ENCODE data around the gene ALG1. TPM values are rescaled to one million over a fixed set of nuclear protein-coding genes. Genes with fewer than 3 reads are reported as not detected.

The ALG1 gene
- total RNA-seq (10 to 100 TPM in 1 of 2 donors, 1 to 10 TPM in 1; 9.5 to 15.6 TPM), polyA plus RNA-seq (1 to 10 TPM; 1.9 to 9.5 TPM)
- long read RNA-seq, donor 1, transcript ALG1-201 (13 exons, 2,132 nt) = major isoform, 117 of 132 reads
- long read RNA-seq, donor 1, partial matches to known transcripts = 0 of 132 reads
- long read RNA-seq, donor 1, other reads (novel, unspliced or antisense) = 13 of 132 reads
- long read RNA-seq, donor 2, transcript ALG1-201 (13 exons, 2,132 nt) = major isoform, 8 of 13 reads
- long read RNA-seq, donor 2, partial matches to known transcripts = 1 of 13 reads
- long read RNA-seq, donor 2, other reads (novel, unspliced or antisense) = 4 of 13 reads

- 0% methylated on average over 53 of the region's 53 CpGs for WGBS, 2 donors
Measured at GRCh38 chr16:5071681-5072333, at the start of gene ALG1. ALG1 (plus strand) TSS chr16:5071843; CDS start chr16:5071850, 7 bp downstream.

GRCh38 chr16:5022521-5022920 lies 49.1 kb upstream of the ALG1 start:
- intact Hi-C loops (cut with DNase I) = no loop called here
- Histone ChIP-seq H3K27me3 (ENCODE audit: control insufficient read depth in 1 of 2, insufficient read depth in 2 of 2, low read length in 1 of 2) (no peaks in the 10 kb centered on the region), H3K4me1 (ENCODE audit: control insufficient read depth in 1 of 2, insufficient read depth in 2 of 2, low read length in 2 of 2) (no peaks in the 10 kb centered on the region), H3K27ac (ENCODE audit: low read depth in 1 of 2, low read length in 2 of 2) (no peak overlapping the region), H3K9me3 (ENCODE audit: control insufficient read depth, low read length) (no peaks in the 10 kb centered on the region), H3K36me3 (ENCODE audit: control insufficient read depth in 1 of 2, insufficient read depth in 2 of 2, low read length in 1 of 2) (no peaks in the 10 kb centered on the region), H3K4me3 (ENCODE audit: low read length in 2 of 2) (no peak overlapping the region)
- DNase-seq (no peak), ATAC-seq (ENCODE audit: low FRiP score) (no peak)
- WGBS, 2 donors = 82 to 86% methylated on average over 6 of the region's 6 CpGs

More at GRCh38 chr16:5071681-5072333, at the start of gene ALG1:
- Histone ChIP-seq H3K4me1 (ENCODE audit: control insufficient read depth in 1 of 2, insufficient read depth in 2 of 2, low read length in 2 of 2) (no peaks in the 10 kb centered on the region), H3K9me3 (ENCODE audit: control insufficient read depth, low read length) (no peaks in the 10 kb centered on the region), H3K4me3 (ENCODE audit: low read length in 2 of 2) (peak within 1 kb of the TSS; percentile 56 to 64), H3K36me3 (ENCODE audit: control insufficient read depth in 1 of 2, insufficient read depth in 2 of 2, low read length in 1 of 2) (peaks cover 0 to 3% of the 10 kb centered on the region in 2 donors), H3K27ac (ENCODE audit: low read depth in 1 of 2, low read length in 2 of 2) (peak within 1 kb of the TSS in 1 of 2 donors; percentile 52), H3K27me3 (ENCODE audit: control insufficient read depth in 1 of 2, insufficient read depth in 2 of 2, low read length in 1 of 2) (no peaks in the 10 kb centered on the region)
- intact Hi-C loops (cut with DNase I) = no loop called here
- ATAC-seq (ENCODE audit: low FRiP score) (peak; percentile 96), DNase-seq (peak; percentile 93 to 98)

- WGBS, 2 donors = 59 to 68% methylated on average over 4 of the region's 4 CpGs
- Histone ChIP-seq H3K9me3 (ENCODE audit: control insufficient read depth, low read length) (no peaks in the 10 kb centered on the region), H3K27ac (ENCODE audit: low read depth in 1 of 2, low read length in 2 of 2) (no peak overlapping the region), H3K36me3 (ENCODE audit: control insufficient read depth in 1 of 2, insufficient read depth in 2 of 2, low read length in 1 of 2) (no peaks in the 10 kb centered on the region), H3K4me3 (ENCODE audit: low read length in 2 of 2) (no peak overlapping the region), H3K4me1 (ENCODE audit: control insufficient read depth in 1 of 2, insufficient read depth in 2 of 2, low read length in 2 of 2) (no peaks in the 10 kb centered on the region), H3K27me3 (ENCODE audit: control insufficient read depth in 1 of 2, insufficient read depth in 2 of 2, low read length in 1 of 2) (no peaks in the 10 kb centered on the region)
- intact Hi-C loops (cut with DNase I) = no loop called here
- DNase-seq (no peak), ATAC-seq (ENCODE audit: low FRiP score) (no peak)
Measured at GRCh38 chr16:5024632-5025031, 47.0 kb upstream of the ALG1 start.

GRCh38 chr16:5025171-5025632 lies 46.4 kb upstream of the ALG1 start:
- H3K27ac ChIP-seq (ENCODE audit: low read depth in 1 of 2, low read length in 2 of 2) = no peak overlapping the region
- ATAC-seq (ENCODE audit: low FRiP score) (no peak), DNase-seq (no peak)
- H3K36me3 ChIP-seq (ENCODE audit: control insufficient read depth in 1 of 2, insufficient read depth in 2 of 2, low read length in 1 of 2) = no peaks in the 10 kb centered on the region
- intact Hi-C loops (cut with DNase I) = no loop called here
- H3K4me3 ChIP-seq (ENCODE audit: low read length in 2 of 2) = no peak overlapping the region
- 39 to 42% methylated on average over 17 of the region's 17 CpGs for WGBS, 2 donors
- H3K9me3 ChIP-seq (ENCODE audit: control insufficient read depth, low read length) = no peaks in the 10 kb centered on the region
- no peaks in the 10 kb centered on the region for H3K4me1 ChIP-seq (ENCODE audit: control insufficient read depth in 1 of 2, insufficient read depth in 2 of 2, low read length in 2 of 2)
- H3K27me3 ChIP-seq (ENCODE audit: control insufficient read depth in 1 of 2, insufficient read depth in 2 of 2, low read length in 1 of 2) = no peaks in the 10 kb centered on the region

- intact Hi-C loops (cut with DNase I) = no loop called here
- no peaks in the 10 kb centered on the region for H3K36me3 ChIP-seq (ENCODE audit: control insufficient read depth in 1 of 2, insufficient read depth in 2 of 2, low read length in 1 of 2)
- no peak overlapping the region for H3K4me3 ChIP-seq (ENCODE audit: low read length in 2 of 2)
Measured at GRCh38 chr16:5026664-5027063, 45.0 kb upstream of the ALG1 start.

GRCh38 chr16:5027086-5027485 lies 44.6 kb upstream of the ALG1 start:
- DNase-seq = peak in 1 of 2 donors; percentile 54
- H3K36me3 ChIP-seq (ENCODE audit: control insufficient read depth in 1 of 2, insufficient read depth in 2 of 2, low read length in 1 of 2) = no peaks in the 10 kb centered on the region
- no peaks in the 10 kb centered on the region for H3K27me3 ChIP-seq (ENCODE audit: control insufficient read depth in 1 of 2, insufficient read depth in 2 of 2, low read length in 1 of 2)
- no peak overlapping the region for H3K4me3 ChIP-seq (ENCODE audit: low read length in 2 of 2)
- H3K4me1 ChIP-seq (ENCODE audit: control insufficient read depth in 1 of 2, insufficient read depth in 2 of 2, low read length in 2 of 2) = no peaks in the 10 kb centered on the region
- intact Hi-C loops (cut with DNase I) = no loop called here
- 87 to 92% methylated on average over 7 of the region's 7 CpGs for WGBS, 2 donors
- H3K9me3 ChIP-seq (ENCODE audit: control insufficient read depth, low read length) = no peaks in the 10 kb centered on the region
- H3K27ac ChIP-seq (ENCODE audit: low read depth in 1 of 2, low read length in 2 of 2) = no peak overlapping the region
- no peak for ATAC-seq (ENCODE audit: low FRiP score)

More at GRCh38 chr16:5026664-5027063, 45.0 kb upstream of the ALG1 start:
- Histone ChIP-seq H3K9me3 (ENCODE audit: control insufficient read depth, low read length) (no peaks in the 10 kb centered on the region), H3K4me1 (ENCODE audit: control insufficient read depth in 1 of 2, insufficient read depth in 2 of 2, low read length in 2 of 2) (no peaks in the 10 kb centered on the region), H3K27me3 (ENCODE audit: control insufficient read depth in 1 of 2, insufficient read depth in 2 of 2, low read length in 1 of 2) (no peaks in the 10 kb centered on the region), H3K27ac (ENCODE audit: low read depth in 1 of 2, low read length in 2 of 2) (no peak overlapping the region)
- ATAC-seq (ENCODE audit: low FRiP score) (no peak), DNase-seq (no peak)
- WGBS, 2 donors = 90 to 91% methylated on average over 8 of the region's 8 CpGs

GRCh38 chr16:5027575-5028235 lies 43.9 kb upstream of the ALG1 start:
- intact Hi-C loops (cut with DNase I) = no loop called here
- Histone ChIP-seq H3K9me3 (ENCODE audit: control insufficient read depth, low read length) (no peaks in the 10 kb centered on the region), H3K27ac (ENCODE audit: low read depth in 1 of 2, low read length in 2 of 2) (no peak overlapping the region), H3K4me1 (ENCODE audit: control insufficient read depth in 1 of 2, insufficient read depth in 2 of 2, low read length in 2 of 2) (no peaks in the 10 kb centered on the region), H3K4me3 (ENCODE audit: low read length in 2 of 2) (no peak overlapping the region), H3K36me3 (ENCODE audit: control insufficient read depth in 1 of 2, insufficient read depth in 2 of 2, low read length in 1 of 2) (no peaks in the 10 kb centered on the region), H3K27me3 (ENCODE audit: control insufficient read depth in 1 of 2, insufficient read depth in 2 of 2, low read length in 1 of 2) (no peaks in the 10 kb centered on the region)
- 92 to 93% methylated on average over 32 of the region's 32 CpGs for WGBS, 2 donors
- ATAC-seq (ENCODE audit: low FRiP score) = no peak
- DNase-seq = peak; percentile 44 to 76

GRCh38 chr16:5028950-5029475 lies 42.6 kb upstream of the ALG1 start:
- Histone ChIP-seq H3K4me3 (ENCODE audit: low read length in 2 of 2) (no peak overlapping the region), H3K9me3 (ENCODE audit: control insufficient read depth, low read length) (no peaks in the 10 kb centered on the region), H3K27ac (ENCODE audit: low read depth in 1 of 2, low read length in 2 of 2) (no peak overlapping the region), H3K36me3 (ENCODE audit: control insufficient read depth in 1 of 2, insufficient read depth in 2 of 2, low read length in 1 of 2) (no peaks in the 10 kb centered on the region), H3K27me3 (ENCODE audit: control insufficient read depth in 1 of 2, insufficient read depth in 2 of 2, low read length in 1 of 2) (no peaks in the 10 kb centered on the region), H3K4me1 (ENCODE audit: control insufficient read depth in 1 of 2, insufficient read depth in 2 of 2, low read length in 2 of 2) (no peaks in the 10 kb centered on the region)
- ATAC-seq (ENCODE audit: low FRiP score) (no peak), DNase-seq (peak; percentile 30 to 60)
- 91 to 92% methylated on average over 18 of the region's 18 CpGs for WGBS, 2 donors
- intact Hi-C loops (cut with DNase I) = no loop called here

All from aorta (tissue), 5 donors.